GM18519 (cell line): ENCODE measurements around the gene C22orf23.
"Not testable (repeated sequence)": the region's sequence is repeated elsewhere in the genome, so short reads cannot be mapped to it uniquely, and the experiment has no call there.

Source experiments
- ATAC-seq: cut with Tn5 transposase; IDR thresholded peaks from one replicate; pipeline ENCODE4 v1.9.1; 2021; ENCODE audit warnings: mild to moderate bottlenecking, moderate library complexity; ENCODE audit not compliant: unreplicated experiment, low FRiP score

The C22orf23 gene

DNA sequence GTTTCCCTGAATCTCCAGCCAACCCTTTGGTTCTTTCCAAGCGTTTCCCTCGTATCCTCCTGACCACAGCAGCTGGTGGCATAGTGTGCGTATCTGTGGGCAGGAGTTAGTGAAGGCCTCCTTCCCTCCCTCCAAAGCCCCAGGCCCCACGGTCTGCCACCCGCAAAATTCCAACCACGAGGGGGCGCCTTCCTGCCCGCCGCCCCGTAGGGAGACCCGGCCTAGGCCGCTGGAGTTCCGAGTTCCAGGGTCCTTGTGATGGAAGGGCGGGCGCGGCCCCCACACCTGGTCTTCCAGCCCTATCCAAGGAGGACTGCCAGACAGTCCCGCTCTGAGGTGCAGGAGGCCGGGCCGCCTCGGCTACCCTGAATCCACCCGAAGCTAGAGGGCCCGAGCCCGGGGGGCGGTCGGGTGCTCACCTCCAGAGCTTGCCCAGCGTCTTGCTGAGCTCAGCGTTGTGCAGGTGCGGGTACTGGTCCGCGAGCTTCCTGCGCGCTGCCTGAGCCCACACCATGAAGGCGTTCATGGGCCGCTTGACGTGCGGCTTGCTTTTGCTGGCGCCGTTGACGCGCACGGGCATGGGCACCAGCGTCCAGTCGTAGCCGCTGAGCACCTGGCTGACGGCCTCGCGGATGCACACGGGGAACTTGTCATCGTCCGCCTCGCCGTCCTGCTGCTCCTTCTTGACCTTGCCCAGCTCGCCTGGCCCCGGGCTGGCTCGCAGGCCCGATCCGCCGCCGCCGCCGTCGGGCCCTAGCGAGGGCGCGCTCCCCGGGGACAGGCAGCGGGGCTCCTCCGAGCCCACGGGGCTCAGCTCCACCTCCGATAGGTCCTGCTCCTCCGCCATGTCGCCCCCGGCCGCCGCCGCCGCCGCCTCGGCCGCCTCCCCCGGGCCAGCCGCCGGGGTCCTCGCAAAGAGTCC is 29.8 kb upstream of the C22orf23 start:
- no peak for ATAC-seq

DNA sequence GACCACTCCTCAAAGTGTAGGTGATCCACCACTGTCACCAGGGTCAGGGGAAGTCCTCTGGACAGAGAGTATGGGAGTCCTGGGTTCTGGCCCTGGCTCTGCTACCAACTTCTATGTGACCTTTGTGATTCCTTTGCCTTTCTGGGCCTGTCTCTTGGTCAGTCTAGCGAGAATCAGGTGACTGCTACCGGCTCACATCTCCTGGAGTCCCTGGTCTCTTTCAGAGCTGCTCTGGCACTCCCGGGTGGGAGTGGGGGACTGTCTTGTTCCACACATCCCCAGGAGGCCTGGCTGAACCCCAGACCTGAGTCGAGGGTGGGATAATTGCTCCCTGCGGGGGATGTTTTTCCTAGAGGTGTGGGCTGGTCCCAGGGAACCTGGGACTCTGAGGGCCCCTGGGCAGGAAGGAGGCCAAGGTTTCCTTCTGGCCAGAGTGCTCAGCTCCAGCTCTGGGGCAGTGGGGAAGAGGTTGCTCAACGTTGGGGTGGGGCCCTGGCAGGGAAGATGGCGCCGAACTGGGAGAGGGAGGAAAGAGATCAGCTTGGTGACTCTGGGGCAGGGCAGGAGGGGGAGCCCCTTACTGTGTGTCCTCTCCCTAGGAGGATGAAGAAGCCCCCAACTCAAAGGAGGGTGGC is 28.9 kb upstream of the C22orf23 start:
- ATAC-seq = no peak

DNA sequence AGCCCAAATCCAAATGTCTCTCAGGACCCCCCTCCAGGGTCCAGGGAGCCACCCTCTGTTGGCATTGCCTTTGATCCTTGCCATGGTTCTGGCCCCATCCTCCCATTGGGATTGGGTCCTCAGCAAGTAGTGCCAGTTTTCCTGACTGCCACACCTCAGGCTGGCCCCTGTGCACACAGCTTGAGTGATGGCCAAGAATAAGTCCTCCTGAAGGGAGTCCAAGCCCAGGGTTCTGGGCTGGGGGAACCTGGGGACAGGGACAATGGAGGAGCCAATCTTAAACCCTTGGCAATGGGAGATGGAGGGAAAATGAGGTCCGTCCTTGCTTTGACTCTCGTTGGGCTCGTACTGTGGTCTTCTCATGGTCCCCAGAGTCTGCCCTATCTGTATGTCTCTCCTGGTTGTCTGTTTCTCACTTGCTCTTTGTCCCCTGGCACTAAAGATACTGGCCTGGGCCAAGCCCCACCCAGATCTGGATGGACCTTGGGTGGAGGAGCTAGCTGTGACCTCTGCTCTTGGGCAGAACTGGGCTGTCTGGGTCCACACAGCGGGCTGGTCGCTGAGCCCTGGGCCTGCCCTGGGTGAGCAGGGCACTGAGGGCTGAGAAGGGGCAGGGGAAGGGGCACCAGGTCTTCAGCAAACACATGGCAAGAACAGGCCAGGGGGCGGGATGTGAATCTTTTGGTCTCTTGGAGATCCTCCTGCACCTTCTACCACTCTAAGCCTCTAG is 28.0 kb upstream of the C22orf23 start:
- ATAC-seq = no peak

DNA sequence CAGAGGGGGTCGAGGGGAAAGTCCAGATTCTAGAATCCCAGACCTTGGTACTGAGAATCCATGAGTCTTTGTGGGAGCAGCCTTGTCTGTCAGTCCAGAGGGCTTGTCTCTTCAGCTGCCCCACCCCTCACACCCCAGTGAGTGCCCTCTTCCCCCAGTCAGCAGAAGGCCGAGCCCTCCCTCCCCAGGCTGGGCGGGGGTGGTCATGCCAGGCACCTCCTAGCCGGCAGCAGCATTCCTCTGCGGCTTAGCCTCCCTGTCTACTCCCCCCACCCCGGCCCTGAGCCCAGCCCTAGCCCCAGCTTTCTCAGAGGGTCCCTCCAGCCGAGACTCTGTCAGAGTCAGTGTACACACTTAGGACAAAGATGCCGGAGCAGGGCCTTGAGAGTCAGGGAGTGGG is 26.4 kb upstream of the C22orf23 start:
- no peak for ATAC-seq

DNA sequence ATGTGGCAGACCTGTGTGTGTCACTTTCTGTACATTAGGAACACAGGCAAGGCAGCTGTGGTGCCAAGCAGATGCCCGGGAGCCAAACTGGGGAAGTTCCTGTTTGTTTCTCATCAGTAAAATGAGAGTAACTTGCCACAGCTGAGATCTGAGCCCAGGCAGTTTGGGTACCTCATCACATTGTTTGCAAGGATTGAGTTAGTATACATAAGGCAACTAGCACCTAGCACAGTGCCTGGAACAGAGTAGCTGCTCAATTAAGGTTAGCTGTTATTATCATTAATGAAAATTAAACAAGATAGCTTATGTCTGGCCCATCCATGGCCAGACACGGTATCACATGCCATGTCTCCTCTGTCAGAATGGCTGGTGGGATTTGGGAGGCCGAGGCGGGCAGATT is 23.1 kb upstream of the C22orf23 start:
- no peak for ATAC-seq

DNA sequence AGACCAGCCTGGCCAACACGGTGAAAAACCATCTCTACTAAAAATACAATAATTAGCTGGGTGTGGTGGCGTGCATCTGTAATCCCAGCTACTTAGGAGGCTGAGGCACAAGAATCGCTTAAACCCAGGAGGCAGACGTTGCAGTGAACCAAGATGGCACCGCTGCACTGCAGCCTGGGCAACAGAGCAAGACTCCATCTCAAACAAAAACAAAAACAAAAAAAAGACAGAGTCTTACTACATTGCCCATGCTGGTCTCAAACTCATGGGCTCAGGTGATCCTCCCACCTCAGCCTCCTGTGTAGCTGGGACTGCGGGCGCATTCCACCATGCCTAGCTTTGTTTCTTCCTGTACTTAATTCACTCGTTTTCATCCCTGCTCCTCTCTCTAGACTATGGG is 22.6 kb upstream of the C22orf23 start:
- not testable (repeated sequence) for ATAC-seq

DNA sequence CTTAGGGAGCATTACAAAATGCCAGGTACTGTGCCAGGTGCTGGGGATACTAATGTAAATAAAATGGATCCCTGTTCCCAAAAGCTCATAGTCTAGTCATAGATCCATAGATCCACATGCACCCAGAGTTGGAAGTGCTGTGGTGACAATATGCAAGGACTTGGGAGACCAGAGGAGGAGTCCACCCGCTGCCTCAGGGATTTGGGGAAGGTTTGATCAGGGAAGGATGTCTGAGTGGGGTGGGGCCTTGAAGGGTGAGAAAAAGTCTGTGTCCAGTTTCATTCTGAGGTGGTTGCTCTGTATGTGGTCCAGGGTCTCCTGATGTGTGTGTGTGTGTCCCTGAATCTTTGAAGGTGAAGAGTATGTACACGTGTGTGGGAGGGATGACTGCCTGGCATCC is 21.8 kb upstream of the C22orf23 start:
- no peak for ATAC-seq

DNA sequence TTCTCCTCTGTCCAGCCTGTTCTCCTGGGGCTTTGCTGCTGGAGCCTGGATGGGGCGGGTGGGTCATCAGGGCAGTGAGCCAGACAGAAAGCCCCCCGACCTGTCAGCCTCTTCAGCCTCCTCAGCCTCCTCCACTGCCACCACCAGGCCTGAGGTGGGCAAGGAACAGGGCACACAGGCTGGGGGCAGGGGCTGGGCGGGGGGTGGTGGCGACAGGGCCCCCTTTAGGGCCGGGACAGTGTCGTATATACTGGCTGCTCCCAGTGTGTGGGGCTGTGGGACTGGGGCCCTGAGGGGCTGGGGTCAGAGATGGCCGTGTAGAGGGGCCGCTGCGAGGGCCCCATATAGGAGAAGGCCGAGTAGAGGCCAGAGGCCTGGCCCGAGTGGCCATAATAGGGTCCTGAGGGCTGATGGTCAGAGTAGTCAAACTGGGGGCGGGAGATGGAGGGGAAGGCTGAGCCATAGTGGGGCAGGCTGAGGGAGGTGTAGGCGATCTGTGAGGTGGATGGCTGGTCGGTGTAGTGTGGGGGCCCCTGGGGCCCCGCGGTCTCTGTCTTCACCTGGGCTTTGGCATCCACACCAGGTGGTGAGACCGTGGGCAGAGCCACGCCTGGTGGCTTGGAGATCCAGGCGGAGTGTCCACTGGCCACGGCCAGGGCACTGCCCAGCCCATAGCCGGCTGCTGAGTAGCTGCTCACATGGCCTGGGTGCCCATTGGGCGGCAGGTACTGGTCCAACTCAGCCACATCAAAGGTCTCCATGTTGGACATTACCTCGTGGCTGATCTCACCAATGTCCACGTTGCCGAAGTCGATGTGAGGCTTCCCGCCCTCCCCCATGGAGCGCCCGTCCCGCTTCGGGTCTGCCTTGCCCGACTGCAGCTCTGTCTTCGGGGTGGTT is 20.1 kb upstream of the C22orf23 start:
- no peak for ATAC-seq

DNA sequence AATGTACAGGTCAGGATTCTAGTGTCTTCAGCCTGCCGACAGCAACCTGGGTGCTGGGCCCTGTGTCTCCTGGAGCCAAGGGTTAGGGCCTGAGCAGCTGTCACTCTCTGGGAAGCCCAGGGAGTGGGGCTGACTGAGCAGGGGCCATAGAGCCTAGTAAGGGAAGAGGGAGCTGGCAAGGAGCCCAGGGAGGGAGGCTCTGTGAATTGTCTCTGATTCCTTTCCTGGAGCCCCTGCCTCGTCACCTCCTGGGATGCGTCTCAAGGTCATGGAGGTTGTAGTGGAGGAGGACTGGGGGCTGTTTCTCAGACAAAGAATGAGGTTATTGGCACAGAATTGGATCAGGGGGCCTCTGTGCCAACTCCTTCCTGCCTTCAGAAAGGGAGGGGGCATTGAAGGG is 19.1 kb upstream of the C22orf23 start:
- ATAC-seq = no peak

DNA sequence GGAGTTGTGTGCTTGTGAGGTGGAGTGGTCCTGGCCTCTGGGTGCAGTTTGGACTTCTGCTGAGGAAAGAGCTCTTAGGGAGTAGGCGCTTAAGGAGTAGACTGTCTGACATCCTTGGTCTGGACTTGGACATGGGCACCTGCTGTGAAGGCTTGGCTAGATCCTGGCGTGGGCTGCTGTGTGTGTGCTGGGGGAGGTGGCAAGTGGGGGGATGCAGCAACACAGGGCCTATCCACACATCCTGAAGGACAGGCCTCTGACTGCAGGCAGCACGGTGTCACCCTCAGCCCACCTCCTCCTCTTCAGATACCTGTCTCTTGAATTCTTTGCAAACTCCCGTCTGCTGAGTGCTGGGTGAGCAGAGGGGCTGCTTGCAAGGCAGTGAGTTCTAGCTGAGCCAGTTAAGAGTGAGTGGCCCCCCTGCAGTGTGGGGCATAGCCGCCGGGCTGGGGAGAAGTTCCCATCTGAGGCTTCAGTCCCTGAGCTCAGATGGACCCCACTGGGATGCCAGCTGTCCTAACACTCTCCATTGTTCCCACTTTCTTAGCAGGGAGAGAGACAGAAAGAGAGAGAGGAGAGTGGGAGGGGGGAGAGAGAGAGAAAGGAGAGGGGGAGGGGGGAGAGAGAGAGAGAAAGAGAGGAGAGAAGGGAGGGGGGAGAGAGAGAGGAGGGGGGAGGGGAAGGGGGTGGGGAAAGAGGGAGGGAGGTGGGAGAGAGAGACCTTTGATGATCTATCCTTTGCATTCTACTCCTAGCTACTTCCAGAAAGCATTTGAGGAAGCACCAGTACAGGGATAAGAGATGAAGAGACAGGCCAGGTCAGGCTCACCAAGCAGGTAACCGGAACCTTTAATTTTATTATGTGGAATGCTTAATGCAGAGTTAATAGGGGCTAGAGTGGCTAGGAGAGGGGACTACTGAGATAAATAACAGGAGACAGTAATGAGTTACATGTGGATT is 18.4 kb upstream of the C22orf23 start:
- ATAC-seq = no peak

DNA sequence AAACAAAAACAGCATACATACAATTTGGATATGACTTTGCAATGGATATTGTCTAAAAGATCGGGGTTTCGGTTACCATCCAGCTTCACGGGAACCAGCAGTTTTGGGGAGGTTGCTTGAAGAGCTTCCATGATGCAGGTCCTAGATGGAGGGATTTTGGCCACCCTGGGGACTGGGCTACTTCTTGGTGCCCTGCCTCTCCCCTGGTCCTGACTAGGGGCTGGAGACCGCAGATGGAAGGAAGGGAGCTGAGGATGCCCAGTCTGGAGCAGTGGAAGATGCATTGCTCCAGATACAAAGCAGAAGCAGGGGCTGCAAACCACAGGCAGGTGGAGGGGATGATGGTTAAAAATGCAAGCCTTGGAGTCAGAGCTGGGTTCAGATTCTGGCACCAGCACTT is 17.5 kb upstream of the C22orf23 start:
- ATAC-seq = no peak

DNA sequence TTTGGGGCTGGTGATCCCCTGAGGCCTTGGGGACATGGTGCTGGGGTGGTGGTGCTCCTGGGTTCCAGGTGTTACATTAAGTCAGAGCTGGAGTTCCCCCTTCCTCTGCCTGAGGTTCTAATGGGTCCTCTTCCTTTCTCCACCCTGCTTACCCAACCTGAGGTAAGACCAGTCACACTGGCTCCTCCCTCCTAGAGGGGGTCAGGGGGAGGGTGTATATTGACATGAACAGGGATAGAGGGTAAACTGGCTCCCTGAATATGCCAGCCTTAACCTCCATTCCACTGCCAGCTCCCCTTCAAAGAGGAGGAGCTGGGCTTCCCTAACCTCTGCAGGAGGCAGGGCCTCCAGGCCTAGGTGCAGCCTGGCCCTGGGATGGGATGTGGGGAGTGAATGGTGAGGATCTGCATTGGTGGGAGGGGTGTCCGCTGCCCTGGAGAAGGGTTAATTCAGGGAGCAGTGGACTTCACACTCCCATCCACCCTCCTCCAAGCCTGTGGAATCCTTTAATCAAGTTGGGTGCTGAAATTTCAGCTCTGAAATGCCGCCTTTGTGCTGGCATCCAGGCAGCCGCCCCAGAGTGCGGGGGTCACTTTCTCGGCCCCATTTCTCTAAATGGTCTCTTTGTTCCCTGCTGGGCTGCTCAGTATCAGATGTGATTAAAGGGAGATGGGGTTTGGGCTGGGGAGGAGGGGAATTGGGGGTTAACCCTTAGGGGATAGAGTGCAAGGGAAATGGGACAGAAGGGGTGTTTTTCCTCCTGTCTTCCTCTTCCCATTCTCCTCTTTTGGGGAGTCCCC is 15.3 kb upstream of the C22orf23 start:
- no peak for ATAC-seq

DNA sequence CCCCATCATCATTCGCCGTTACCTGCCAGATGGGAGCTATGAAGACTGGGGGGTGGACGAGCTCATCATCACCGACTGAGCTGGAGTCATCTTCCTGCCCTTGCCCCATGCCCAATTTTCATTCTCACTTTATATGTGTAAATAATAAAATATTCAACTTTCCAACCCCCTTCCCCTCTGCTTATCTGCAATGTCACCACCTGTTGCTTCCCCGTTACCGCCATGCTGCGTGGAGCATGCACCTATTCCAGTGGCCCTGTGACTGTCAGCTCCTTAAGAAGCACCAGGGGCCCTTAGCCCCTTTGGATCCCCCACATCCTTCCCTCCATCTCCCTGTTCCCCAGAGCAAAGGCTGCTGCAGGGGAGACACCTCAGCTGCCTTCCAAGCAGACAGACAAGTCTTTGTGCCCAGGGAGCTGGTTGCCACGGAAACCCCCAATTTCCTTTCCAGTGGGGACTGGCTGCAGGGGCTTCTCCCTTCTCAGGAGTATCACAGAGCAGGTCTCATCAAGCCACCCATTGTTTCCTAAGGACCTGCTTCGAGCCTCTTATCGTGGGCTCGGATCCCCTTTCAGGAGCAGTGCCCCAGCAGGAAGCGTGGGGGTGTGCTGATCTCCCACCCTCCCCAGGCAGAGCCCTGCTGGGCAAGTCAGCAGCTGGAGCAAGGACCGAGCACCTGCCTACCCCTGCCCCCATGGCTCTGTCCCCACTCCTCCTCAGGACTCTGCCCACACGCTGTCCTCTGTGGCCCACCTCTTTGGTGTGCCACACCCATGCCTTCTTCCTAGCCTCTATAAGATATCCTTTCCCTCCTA is 14.4 kb upstream of the C22orf23 start:
- no peak for ATAC-seq

DNA sequence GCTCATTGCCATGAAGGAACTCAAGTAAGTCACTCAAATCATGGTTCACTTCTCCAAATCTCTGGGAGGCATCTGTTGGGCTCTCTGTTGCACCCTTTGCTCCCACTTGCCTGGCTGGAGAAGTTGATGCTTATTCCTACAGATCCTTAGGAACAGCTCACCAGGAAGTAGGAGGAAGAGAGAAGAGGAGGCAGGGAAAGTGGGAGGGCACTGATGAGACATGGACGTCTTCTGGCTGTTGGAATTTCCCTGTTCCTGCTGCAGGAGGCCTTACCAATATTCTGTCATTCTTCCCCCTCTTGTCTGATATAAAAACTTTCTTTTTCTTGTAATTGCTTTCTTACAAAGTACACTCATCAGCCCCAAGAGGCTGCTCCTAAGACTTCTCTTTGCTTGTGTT is 13.7 kb upstream of the C22orf23 start:
- ATAC-seq = no peak

DNA sequence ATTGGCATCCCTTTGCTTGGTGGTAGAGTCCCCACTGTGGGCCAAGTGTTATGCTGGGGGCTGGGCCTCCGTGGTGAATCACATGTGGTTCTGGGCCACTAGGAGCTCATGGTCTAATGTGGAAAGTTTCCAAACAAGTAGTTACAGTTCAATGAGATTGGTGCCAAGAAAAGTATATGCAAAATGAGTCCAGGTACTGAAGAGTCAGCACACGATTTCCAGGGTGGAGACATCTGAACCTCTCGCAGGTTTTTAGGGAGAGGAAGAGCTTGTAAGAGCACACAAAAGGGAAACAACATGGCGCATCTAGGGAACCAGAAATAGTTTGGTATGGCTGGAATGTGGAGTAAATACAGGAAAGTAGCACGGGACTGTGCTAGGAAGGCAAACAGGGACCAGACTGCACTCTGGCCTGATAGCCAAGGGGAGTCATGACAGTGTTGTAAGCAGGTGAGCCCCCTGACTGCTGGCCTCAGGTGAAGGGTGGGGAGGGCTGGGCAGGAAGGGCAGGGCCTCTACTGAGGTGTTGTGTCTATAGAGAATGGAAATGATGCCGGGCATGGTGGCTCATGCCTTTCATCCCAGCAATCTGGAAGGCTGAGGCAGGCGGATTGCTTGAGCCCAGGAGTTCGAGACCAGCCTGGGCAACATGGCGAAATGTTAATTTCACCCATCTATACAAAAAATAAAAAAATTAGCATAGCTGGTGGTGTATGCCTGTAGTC is 12.7 kb upstream of the C22orf23 start:
- ATAC-seq = no peak

DNA sequence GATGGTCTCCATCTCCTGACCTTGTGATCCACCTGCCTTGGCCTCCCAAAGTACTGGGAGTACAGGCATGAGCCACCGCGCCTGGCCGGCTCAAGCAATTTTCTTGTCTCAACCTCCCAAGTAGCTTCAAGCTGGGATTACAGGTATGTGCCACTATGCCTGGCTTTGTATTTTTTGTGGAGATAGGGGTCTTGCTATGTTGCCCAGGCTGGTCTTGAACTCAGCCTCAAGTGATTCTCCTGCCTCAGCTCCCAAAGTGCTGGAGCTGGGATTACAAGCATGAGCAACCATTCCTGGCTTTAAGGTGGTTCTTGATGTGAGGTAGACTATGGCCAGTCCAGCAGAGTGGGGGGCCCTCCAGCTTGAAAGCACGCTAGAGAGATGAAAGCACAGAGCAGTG is 7.7 kb upstream of the C22orf23 start:
- no peak for ATAC-seq

DNA sequence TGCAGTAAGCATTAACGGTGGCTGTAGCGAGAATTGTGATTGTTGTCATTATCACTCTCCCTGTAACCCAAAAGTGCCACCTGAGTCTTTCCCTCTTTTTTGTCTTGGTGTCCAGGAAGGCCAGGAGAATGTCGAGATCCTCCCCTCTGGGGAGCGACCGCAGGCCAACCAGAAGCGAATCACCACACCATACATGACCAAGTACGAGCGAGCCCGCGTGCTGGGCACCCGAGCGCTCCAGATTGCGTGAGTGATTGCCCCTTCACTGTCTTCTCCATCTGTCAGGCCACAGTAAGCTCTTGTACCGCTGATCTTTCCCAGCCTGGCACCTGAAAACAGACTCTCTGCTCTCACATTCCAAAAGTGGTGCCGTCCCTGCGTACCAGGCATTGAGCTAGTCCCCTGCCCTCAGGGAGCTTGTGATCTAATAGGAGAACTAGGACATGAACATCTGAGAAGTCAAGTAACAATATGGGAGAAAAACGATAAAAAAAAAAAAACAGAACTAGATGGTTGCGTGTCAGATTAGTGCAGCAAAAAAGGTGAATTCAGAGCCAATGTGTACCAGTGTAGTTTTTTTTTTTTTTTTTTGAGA is 5.9 kb upstream of the C22orf23 start:
- no peak for ATAC-seq
